HuH-7.5 (cell line): Measurements from ENCODE around the gene SPATA6L.
A peak's percentile ranks its signal among the peaks of the same experiment; 100 is the strongest.

Experiments used
- DNase-seq: peaks from one replicate; pipeline ENCODE4 v3.0.0; 2011; ENCODE audit warnings: low spot score

SPATA6L gene, protein sequence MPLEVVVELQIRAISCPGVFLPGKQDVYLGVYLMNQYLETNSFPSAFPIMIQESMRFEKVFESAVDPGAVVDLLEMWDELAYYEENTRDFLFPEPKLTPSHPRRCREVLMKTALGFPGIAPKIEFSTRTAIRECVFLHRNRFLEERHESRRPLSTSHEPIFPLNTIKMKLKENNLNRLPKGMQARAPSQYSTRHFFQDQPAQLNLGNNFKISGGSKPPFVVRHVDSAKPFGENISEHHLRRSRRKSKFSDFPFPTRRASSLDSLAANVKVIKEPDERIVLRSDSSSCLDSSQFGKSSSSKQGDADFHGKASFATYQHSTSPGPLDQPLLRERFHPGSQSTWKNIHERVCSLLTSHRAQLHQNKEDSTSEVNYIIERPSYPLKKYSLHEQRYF

DNA sequence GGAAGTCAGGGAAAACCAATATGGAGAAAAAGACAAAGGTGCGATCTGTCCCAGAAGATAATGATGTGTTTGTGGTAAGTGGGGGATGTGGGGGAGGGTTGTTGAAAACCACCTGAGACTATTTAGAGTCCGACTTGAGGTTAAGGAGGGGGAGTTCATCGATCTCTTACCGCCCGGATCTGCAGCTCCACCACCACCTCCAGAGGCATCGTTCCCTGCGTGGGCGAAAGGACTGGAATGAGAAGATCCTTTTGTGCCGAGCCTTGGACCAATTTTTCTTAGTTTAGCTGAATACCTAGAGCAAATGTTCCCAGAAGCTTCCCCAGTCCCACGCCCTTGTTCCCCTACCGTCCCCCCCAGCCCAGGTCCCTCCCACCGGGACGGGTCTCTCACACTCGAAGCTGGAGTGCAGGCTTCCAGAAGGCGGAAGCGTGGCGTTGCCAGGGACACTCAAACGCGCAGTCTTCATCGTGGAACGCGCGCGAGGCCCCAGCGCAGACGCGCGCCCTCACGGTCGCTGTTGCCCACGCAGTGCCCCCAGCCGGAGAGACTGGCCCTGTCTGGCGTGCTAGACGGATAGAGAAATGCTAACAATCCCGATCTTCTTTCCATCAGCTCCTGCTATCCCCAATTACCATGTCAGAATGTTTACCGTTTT is at the start of gene SPATA6L:
SPATA6L (minus strand) TSS at position 439 of the 658 bp plus-strand sequence; CDS start at position 209, 230 bp downstream.
- peak; percentile 26 for DNase-seq

DNA sequence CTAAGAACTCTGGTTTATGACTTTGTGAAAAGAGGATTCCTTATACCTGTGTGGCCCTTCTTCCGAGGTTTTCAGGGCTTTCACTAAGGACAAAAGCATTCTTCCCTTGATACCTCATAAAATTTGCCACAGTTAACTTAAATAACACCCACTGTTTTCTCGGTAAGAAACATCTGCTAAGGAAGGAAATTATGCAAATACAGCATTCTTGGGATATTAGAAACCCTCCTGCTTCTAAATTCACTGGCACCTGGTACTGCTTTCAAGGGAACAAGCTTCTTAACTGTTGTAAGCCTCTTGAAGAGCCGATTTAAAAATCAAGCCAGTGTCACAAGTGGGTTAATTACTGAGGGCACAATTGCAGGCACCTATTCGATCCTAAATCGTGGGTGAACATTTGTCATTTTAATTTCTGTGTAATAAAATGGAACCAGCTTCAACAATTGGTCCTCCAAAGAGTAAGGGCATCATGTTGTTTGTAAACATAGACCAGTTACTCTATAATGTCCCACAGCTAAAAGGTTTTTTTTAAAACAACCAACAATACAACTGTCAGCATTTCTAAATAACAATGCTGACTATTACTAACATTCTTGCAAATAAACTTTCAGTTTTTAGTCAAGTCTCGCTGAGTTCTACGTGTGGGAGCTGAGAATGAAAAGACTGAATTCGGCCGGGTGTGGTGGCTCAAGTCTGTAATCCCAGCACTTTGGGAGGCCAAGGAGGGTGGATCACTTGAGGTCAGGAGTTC is 48.2 kb upstream of the SPATA6L start:
- DNase-seq: no peak

DNA sequence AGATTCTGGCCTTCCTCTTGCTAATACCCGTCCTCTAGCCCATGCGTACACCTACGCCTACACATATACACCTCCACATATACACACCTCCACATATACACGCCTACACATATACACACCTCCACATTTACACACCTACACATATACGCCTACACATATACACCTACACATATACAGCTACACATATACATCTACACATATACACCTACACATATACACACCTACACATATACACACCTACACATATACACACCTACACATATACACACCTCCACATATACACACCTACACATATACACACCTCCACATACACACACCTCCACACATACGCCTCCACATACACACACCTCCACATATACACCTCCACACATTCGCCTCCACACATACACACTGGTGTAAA is 47.6 kb upstream of the SPATA6L start:
- no peak for DNase-seq

GRCh38 chr9:4709380-4709779 is 43.1 kb upstream of the SPATA6L start:
- no peak for DNase-seq

DNA sequence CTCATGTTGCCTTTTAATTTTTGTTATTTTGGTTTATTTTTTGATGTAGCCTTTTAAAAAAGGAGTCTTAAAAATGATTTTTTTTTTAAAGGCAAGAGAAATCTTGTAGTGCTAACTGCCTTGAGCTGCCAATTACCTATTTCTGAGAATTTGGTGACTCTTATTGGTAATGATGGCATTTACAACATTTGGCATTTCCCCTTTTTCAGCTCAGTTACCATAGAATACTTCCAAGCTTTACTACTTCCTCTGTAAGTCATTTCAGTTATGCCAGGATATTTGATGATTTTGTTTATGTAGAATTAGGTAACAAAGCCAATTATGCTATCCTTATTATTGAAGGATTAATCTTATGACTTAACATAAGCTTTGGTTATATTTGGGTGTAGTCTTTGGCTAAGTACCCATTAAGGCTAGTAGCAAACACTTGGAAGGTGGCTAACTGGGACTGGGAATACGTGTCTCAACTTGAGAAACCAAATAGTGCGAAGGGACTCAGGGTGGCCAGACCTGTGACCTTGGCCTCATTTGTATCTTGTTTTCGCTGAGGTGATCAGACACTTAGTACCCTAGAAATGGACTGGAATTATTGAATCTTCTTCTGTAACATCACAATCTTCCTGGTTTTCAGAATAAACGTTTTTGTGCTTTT is 40.8 kb upstream of the SPATA6L start:
- no peak for DNase-seq

DNA sequence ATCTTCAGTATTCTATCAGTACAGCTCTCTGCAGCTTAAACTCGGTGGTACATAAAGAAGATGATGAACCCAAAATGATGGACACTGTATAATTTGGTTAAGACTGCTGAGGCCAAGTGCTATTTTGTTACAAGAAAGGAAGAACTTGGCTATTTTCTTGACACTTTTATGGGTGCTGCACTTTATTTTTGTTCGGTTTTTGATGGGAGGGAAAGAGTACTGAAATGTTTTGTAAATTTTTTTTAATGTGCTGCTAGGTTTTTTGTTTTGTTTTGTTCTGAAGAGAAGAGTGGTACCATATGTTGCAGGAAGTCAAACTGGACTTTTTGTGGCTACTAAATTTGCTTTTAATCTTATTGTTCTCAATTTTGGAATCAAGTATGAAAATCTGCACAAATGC is 39.7 kb upstream of the SPATA6L start:
- DNase-seq: no peak

- DNase-seq: no peak
These were observed 37.8 kb upstream of the SPATA6L start for GRCh38 chr9:4704129-4704528.

DNA sequence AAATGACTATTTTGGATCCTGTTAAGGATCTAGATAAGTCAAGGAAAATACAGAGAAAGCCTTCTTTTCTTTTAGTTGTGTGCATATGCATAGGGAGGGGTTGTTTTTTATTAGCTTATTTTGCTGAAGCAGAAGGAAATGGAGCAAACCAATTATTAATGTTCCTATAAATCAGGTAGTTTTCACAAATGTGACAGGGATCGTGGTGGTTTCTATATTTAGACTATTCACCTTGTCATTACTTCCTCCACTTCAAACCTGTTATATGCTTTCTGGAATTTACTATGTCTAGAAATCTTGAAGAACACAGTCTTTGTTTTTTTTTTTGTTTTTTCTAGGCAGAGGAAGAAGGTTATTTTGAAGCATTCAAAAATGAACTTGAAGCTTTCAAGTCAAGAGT is 35.2 kb upstream of the SPATA6L start:
- DNase-seq: no peak

DNA sequence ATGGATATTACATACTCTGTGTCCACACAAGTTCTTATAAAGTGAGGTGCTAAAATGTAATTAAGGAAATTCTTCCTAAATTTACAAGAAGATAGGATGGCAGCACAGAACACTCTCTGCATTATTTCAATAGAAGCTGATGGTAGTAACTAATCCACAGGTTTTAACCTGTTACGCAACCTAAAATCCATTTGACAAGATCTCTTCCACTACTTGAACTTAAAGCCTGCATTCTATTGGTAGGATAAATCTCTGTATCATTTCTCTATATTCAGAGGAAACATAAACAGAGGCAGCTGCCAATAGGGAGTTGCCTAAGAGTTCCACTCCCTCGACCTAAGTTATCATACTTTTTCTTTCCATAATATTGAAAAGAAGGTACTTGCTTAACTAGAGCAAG is 34.7 kb upstream of the SPATA6L start:
- no peak for DNase-seq

GRCh38 chr9:4700091-4700490 is 33.8 kb upstream of the SPATA6L start:
- no peak for DNase-seq

- no peak for DNase-seq
These were observed 25.5 kb upstream of the SPATA6L start for GRCh38 chr9:4691795-4692194.

DNA sequence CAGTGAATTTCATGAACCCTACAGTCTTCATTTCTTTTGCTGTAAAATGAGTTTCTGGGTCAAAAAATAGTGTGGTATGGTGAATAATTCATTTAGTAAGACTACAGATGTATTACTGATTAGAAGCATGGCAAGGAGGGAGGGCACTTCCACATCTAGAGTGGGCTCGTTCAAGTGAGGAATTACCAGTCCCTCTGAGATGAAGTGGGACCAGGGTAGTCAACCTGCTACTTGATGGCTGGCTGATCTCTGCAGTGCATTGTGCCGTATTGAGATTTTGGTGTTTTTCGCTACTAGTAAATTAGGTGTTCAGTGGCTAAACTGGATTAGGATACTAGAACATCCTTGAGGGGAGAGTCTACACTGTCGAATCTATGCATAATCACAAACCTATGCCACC is 23.9 kb upstream of the SPATA6L start:
- no peak for DNase-seq

DNA sequence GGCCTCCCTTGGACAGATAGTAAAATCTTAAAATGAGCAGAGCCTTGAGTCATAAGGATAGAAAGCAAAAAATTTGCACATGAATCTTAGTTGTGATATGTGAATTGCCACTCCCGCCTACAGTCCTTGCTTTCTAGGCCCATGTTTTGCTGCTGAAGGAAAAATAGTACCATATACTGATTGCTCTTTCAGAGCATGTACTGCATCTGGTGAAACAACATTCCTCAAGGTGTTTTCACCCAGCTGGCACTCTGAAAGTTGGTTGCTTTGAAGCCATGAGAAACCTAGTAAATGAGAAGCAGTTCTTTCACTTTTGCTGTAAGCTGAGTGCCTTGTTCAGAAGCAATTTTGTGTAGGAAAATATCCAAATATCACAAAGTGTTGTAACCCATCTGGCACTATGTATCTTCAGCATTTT is 23.4 kb upstream of the SPATA6L start:
- no peak for DNase-seq

- DNase-seq: no peak
These were observed 22.7 kb upstream of the SPATA6L start for GRCh38 chr9:4689021-4689420.

DNA sequence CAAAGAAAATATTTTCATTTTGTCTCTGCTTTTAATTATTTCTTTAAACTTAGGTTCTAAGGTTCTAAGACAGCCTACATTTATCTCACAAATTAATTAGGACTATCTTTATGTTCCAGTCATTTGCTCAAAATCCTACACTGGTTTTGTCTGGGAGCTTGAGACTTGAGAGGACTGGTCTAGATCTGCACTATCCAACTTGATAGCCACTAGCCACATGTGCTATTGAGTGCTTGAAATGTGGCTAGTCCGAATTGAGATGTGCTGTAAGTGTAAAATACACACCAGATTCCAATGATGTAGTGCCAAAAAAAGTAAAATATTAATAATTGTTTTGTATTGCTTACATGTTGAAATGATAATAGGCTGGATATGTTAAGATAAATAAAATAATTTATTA is 20.3 kb upstream of the SPATA6L start:
- DNase-seq: no peak

DNA sequence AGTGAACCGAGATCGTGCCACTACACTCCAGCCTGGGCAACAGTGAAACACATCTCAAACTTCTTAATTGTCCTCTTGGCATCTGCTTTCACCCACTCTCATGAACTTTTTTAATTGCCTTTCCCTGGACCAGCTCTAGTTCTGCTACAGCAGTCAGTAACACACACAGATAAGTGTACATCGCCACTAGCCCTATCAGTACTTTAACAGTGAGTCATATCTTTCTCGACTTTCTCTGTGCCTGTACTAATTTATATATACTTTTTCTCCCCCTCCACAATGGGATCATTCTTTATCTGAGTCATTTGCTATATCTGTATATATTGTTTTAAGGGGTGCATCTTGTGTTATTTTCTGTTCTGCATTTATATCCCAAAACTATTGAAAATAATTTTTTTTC is 19.8 kb upstream of the SPATA6L start:
- DNase-seq: no peak

DNA sequence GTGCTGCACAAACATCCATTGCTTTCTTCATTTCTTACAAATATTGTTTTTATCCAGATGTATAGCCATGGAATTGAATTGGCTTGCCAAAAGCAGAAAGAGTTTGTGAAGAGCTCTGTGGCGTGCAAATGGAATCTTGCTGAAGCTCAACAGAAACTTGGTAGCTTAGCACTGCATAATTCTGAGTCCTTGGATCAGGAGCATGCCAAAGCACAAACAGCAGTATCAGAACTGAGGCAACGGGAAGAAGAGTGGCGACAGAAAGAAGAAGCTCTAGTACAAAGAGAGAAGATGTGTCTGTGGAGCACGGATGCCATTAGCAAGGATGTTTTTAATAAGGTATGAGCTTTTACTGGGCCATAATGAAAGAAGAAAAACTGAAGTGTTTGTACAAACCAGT is 18.5 kb upstream of the SPATA6L start:
- no peak for DNase-seq

GRCh38 chr9:4680750-4681149 is 14.5 kb upstream of the SPATA6L start:
- DNase-seq: no peak

DNA sequence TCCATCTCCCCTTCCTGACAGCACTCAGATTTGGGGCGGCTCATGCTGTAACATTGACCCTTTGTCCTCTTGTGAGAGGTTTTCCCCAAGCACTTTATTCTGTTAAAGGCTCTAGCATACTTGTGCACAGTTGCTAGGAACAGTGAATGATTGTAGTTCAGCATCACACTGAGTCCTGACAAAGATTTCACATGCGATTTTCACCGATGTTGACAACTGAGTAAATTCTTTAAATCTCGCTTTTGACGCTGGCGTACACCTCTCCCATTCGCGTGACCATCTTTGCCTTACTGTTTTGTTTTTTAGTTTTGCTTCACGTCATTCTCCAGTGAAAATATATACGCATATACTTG is 13.9 kb upstream of the SPATA6L start:
- no peak for DNase-seq

DNA sequence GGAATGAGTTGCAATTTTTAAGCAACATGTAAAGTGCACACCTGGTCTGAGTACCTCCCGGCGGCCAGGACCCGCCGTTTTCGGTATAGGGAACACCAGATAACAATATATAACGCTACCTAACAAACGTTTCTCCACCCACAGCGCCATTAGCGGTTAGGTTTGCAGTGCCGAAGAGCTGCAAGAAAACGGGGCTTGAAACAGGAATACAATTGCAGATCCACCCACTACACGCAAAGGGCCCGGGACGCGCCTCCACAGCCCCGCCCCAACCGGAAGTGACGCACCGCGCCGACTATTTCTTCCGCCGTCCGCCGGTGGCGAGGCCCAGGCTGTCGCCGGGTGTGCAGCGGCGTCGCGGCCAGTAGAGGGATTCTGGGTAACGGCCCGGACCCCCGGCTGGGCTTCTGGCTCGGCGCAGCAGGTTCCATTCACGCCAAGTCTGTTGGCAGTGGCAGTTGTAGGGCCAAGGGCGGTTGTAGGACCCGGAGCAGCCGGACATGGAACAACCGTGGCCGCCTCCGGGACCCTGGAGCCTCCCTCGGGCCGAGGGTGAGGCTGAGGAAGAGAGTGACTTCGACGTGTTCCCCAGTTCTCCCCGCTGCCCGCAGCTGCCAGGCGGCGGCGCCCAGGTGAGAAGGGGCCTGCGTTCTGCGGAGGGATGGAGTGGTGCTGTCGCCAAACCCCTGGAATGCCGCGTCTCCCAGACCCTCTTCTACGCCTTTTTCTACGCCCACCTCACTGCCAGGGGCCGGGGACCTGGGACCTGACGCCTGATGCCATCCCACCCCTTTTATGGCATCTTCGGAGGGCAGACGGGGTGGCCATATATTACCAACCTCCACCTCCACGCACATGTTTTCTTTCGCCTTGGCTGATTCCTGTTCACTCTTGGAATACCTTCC is 13.2 kb upstream of the SPATA6L start, which contains the start of gene CDC37L1:
CDC37L1 (plus strand) TSS at position 302 of the 905 bp plus-strand sequence; CDS start at position 501, 199 bp downstream.
- DNase-seq: peak; percentile 41

- DNase-seq: no peak
These were observed 12.5 kb upstream of the SPATA6L start for GRCh38 chr9:4678679-4679267.
